ENCODE results near the gene DENND5B.
A peak's percentile ranks its signal among the peaks of the same experiment; 100 is the strongest.
"Not testable (repeated sequence)": the region's sequence is repeated elsewhere in the genome, so short reads cannot be mapped to it uniquely, and the experiment has no call there.

DENND5B gene

DNA sequence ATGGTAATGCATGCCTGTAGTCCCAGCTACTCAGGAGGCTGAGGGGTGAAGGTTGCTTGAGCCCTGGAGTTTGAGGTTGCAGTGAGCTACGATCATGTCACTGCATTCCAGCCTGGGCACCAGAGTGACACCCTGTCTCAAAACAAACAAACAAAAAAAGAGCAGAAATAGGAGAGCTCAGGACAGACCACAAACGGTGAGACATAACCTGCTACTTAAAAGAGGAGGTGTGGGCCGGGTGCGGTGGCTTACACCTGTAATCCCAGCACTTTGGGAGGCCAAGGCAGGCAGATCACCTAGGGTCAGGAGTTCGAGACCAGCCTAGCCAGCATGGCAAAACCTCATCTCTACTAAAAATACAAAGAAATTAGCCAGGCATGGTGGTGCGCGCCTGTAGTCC is 115.3 kb downstream of the DENND5B start:
- H3K4me3 ChIP-seq (ENCODE audit: low read depth, low read length); CTCF ChIA-PET; H3K4me1 ChIP-seq (ENCODE audit: control insufficient read depth, insufficient read depth, low read length); H3K36me3 ChIP-seq (ENCODE audit: control insufficient read depth in 2 of 2, insufficient read depth in 1 of 2, low read length in 2 of 2); H3K27ac ChIP-seq (ENCODE audit: extremely low read depth, low read depth, low read length); H3K9me3 ChIP-seq (ENCODE audit: control insufficient read depth, insufficient read depth, low read depth, low read length): not testable (repeated sequence)
- TF ChIP-seq KLF1 (tag by site-specific recombination; IDR thresholded peaks at IDR 0.05) (peak; percentile 41; the same call in 1 of the 2 replicates), OSR2 (tag by site-specific recombination; IDR thresholded peaks at IDR 0.05) (0 out of 2 replicates have a peak, but pooled peaks have one; percentile 6)
- POLR2A ChIA-PET = interaction anchor here (0.5 kb wide), 1 partner anchor 94 kb away, joined by 4 read pairs; no protein-coding TSS in a partner anchor

- peaks cover 2% of the 10 kb centered on the region; the same call in 1 of the 2 replicates for H3K4me1 ChIP-seq (ENCODE audit: control insufficient read depth, insufficient read depth, low read length)
- H3K27ac ChIP-seq (ENCODE audit: extremely low read depth, low read depth, low read length) = no peak overlapping the region
- no peaks in the 10 kb centered on the region for H3K9me3 ChIP-seq (ENCODE audit: control insufficient read depth, insufficient read depth, low read depth, low read length)
- H3K36me3 ChIP-seq (ENCODE audit: control insufficient read depth in 2 of 2, insufficient read depth in 1 of 2, low read length in 2 of 2) = peaks cover 0 to 2% of the 10 kb centered on the region in 2 experiments; a peak in 2 of 3 replicates
- H3K4me3 ChIP-seq (ENCODE audit: low read depth, low read length) = no peak overlapping the region
- TF ChIP-seq ZXDB (tag by site-specific recombination; IDR thresholded peaks at IDR 0.05) = 0 out of 2 replicates have a peak, but pooled peaks have one; percentile 51
- TF ChIP-seq, protein P1, sequence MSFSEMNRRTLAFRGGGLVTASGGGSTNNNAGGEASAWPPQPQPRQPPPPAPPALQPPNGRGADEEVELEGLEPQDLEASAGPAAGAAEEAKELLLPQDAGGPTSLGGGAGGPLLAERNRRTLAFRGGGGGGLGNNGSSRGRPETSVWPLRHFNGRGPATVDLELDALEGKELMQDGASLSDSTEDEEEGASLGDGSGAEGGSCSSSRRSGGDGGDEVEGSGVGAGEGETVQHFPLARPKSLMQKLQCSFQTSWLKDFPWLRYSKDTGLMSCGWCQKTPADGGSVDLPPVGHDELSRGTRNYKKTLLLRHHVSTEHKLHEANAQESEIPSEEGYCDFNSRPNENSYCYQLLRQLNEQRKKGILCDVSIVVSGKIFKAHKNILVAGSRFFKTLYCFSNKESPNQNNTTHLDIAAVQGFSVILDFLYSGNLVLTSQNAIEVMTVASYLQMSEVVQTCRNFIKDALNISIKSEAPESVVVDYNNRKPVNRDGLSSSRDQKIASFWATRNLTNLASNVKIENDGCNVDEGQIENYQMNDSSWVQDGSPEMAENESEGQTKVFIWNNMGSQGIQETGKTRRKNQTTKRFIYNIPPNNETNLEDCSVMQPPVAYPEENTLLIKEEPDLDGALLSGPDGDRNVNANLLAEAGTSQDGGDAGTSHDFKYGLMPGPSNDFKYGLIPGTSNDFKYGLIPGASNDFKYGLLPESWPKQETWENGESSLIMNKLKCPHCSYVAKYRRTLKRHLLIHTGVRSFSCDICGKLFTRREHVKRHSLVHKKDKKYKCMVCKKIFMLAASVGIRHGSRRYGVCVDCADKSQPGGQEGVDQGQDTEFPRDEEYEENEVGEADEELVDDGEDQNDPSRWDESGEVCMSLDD (tag by site-specific recombination; IDR thresholded peaks at IDR 0.05) = no peak
- no peak for TF ChIP-seq ZNF324 (tag by site-specific recombination; IDR thresholded peaks at IDR 0.05)
- no peak for TF ChIP-seq ZNF768 (tag by site-specific recombination; IDR thresholded peaks at IDR 0.05)
- TF ChIP-seq, protein P2, sequence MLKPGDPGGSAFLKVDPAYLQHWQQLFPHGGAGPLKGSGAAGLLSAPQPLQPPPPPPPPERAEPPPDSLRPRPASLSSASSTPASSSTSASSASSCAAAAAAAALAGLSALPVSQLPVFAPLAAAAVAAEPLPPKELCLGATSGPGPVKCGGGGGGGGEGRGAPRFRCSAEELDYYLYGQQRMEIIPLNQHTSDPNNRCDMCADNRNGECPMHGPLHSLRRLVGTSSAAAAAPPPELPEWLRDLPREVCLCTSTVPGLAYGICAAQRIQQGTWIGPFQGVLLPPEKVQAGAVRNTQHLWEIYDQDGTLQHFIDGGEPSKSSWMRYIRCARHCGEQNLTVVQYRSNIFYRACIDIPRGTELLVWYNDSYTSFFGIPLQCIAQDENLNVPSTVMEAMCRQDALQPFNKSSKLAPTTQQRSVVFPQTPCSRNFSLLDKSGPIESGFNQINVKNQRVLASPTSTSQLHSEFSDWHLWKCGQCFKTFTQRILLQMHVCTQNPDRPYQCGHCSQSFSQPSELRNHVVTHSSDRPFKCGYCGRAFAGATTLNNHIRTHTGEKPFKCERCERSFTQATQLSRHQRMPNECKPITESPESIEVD (tag by site-specific recombination; IDR thresholded peaks at IDR 0.05) = peak; percentile 29; the same call in 1 of the 2 replicates
- peak; percentile 75 for TF ChIP-seq FEZF1 (tag by site-specific recombination; IDR thresholded peaks at IDR 0.05)
- ChIA-PET POLR2A (no interaction called here), CTCF (interaction anchor here (0.6 to 0.9 kb wide), 2 partner anchors 115 to 230 kb away, joined by 3 read pairs; no protein-coding TSS in a partner anchor)
These were observed 116.2 kb downstream of the DENND5B start for GRCh38 chr12:31474751-31475150.

DNA sequence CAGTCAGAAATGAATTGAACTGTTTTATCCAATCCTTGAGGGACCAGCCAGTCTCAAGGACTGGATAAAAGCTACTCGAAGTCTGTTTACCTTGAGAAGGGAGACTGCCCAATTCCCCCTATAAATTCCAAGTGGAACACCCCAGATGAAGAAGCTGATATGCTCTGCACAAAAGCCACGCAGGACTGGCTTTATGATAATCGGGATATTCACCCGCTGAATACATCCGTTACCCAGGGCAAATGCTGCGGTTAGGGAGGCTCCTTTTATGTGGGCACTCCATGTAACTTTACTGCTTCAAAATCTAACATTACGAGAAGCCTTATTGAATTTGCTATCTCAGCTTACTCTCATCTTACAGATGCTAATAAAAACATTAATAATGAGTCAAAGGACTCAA is 119.1 kb downstream of the DENND5B start:
- ChIA-PET CTCF (interaction anchor here (0.6 kb wide), 2 partner anchors 68 to 125 kb away, joined by 3 to 4 read pairs; no protein-coding TSS in a partner anchor), POLR2A (no interaction called here)
- Histone ChIP-seq H3K4me1 (ENCODE audit: control insufficient read depth, insufficient read depth, low read length) (peaks cover 2% of the 10 kb centered on the region; the same call in 1 of the 2 replicates), H3K27ac (ENCODE audit: extremely low read depth, low read depth, low read length) (no peak overlapping the region), H3K9me3 (ENCODE audit: control insufficient read depth, insufficient read depth, low read depth, low read length) (no peaks in the 10 kb centered on the region), H3K36me3 (ENCODE audit: control insufficient read depth in 2 of 2, insufficient read depth in 1 of 2, low read length in 2 of 2) (no peaks in the 10 kb centered on the region; a peak in 1 of 3 replicates), H3K4me3 (ENCODE audit: low read depth, low read length) (no peak overlapping the region)
- TF ChIP-seq, protein P3, sequence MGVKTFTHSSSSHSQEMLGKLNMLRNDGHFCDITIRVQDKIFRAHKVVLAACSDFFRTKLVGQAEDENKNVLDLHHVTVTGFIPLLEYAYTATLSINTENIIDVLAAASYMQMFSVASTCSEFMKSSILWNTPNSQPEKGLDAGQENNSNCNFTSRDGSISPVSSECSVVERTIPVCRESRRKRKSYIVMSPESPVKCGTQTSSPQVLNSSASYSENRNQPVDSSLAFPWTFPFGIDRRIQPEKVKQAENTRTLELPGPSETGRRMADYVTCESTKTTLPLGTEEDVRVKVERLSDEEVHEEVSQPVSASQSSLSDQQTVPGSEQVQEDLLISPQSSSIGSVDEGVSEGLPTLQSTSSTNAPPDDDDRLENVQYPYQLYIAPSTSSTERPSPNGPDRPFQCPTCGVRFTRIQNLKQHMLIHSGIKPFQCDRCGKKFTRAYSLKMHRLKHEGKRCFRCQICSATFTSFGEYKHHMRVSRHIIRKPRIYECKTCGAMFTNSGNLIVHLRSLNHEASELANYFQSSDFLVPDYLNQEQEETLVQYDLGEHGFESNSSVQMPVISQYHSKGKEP (tag by site-specific recombination; IDR thresholded peaks at IDR 0.05) = peak; percentile 31; the same call in 1 of the 2 replicates
- TF ChIP-seq ZNF423 (tag by site-specific recombination; IDR thresholded peaks at IDR 0.05) (0 out of 2 replicates have a peak, but pooled peaks have one; percentile 20), SCRT2 (tag by site-specific recombination; IDR thresholded peaks at IDR 0.05) (no peak), ZNF530 (tag by site-specific recombination; IDR thresholded peaks at IDR 0.05; ENCODE audit: low read depth) (no peak)
- TF ChIP-seq, protein P2 (tag by site-specific recombination; IDR thresholded peaks at IDR 0.05) = peak; percentile 60
- TF ChIP-seq, protein P4, sequence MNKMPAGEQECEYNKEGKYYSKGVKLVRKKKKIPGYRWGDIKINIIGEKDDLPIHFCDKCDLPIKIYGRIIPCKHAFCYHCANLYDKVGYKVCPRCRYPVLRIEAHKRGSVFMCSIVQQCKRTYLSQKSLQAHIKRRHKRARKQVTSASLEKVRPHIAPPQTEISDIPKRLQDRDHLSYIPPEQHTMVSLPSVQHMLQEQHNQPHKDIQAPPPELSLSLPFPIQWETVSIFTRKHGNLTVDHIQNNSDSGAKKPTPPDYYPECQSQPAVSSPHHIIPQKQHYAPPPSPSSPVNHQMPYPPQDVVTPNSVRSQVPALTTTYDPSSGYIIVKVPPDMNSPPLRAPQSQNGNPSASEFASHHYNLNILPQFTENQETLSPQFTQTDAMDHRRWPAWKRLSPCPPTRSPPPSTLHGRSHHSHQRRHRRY (tag by site-specific recombination; IDR thresholded peaks at IDR 0.05) = no peak
- TF ChIP-seq, protein P5, sequence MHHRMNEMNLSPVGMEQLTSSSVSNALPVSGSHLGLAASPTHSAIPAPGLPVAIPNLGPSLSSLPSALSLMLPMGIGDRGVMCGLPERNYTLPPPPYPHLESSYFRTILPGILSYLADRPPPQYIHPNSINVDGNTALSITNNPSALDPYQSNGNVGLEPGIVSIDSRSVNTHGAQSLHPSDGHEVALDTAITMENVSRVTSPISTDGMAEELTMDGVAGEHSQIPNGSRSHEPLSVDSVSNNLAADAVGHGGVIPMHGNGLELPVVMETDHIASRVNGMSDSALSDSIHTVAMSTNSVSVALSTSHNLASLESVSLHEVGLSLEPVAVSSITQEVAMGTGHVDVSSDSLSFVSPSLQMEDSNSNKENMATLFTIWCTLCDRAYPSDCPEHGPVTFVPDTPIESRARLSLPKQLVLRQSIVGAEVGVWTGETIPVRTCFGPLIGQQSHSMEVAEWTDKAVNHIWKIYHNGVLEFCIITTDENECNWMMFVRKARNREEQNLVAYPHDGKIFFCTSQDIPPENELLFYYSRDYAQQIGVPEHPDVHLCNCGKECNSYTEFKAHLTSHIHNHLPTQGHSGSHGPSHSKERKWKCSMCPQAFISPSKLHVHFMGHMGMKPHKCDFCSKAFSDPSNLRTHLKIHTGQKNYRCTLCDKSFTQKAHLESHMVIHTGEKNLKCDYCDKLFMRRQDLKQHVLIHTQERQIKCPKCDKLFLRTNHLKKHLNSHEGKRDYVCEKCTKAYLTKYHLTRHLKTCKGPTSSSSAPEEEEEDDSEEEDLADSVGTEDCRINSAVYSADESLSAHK (tag by site-specific recombination; IDR thresholded peaks at IDR 0.05) = 0 out of 2 replicates have a peak, but pooled peaks have one; percentile 12

Measured in HEK293 (cell line).